Astrocyte (in vitro differentiated cells and primary cell): Measurements from ENCODE around the gene ANKRD66.

Experiments
- EZH2 ChIP-seq: IDR thresholded peaks from 2 replicates; pipeline ENCODE4 v1.6.1; 2012; ENCODE audit warnings: mild to moderate bottlenecking, low read length, inconsistent platforms; ENCODE audit not compliant: insufficient read depth
- TF ChIP-seq, protein P1 (sequence below): IDR thresholded peaks from 2 replicates; pipeline ENCODE4 v1.5.1; 2011; ENCODE audit warnings: low read depth, mild to moderate bottlenecking, inconsistent platforms, low read length, moderate library complexity; ENCODE audit not compliant: insufficient read depth

DNA sequence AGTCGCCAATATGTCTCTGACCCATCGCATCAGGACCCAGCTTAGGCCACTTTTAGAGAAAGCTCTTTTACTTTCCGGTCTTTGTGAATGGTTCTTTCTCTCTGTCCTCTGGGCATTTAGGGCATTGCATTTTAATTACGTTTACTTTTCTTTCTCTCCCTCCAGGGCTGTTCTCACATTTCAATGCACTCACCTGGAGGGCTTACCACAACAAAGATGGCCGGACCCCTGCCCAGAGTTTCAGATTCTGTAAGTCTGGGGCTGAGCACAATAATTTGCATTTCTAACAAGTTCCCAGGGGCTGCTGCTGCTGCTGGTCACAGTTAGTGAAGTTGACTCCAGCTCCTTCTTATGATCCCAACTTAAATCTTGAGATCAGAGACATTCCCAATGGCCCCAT, 3.0 kb downstream of the ANKRD66 start:
- TF ChIP-seq, protein P1, sequence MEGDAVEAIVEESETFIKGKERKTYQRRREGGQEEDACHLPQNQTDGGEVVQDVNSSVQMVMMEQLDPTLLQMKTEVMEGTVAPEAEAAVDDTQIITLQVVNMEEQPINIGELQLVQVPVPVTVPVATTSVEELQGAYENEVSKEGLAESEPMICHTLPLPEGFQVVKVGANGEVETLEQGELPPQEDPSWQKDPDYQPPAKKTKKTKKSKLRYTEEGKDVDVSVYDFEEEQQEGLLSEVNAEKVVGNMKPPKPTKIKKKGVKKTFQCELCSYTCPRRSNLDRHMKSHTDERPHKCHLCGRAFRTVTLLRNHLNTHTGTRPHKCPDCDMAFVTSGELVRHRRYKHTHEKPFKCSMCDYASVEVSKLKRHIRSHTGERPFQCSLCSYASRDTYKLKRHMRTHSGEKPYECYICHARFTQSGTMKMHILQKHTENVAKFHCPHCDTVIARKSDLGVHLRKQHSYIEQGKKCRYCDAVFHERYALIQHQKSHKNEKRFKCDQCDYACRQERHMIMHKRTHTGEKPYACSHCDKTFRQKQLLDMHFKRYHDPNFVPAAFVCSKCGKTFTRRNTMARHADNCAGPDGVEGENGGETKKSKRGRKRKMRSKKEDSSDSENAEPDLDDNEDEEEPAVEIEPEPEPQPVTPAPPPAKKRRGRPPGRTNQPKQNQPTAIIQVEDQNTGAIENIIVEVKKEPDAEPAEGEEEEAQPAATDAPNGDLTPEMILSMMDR, result no peak
- TF ChIP-seq EZH2, result no peak
